HEK293T (cell line): ENCODE results near the gene HHLA2.

Source experiments
- ARNT ChIP-seq: fragments of 450-650 bp; IDR thresholded peaks from 2 replicates; pipeline ENCODE4 v1.6.1; 2017; ENCODE audit warnings: mild to moderate bottlenecking
- BHLHE40 ChIP-seq: fragments of 450-650 bp; IDR thresholded peaks from 2 replicates; pipeline ENCODE4 v1.6.1; 2016; ENCODE audit warnings: mild to moderate bottlenecking, moderate library complexity, borderline replicate concordance
- CTBP1 ChIP-seq: fragments of 450-650 bp; IDR thresholded peaks from 2 replicates; pipeline ENCODE4 v1.6.1; 2016; ENCODE audit warnings: borderline replicate concordance
- ELF4 ChIP-seq: fragments of 450-650 bp; IDR thresholded peaks from 2 replicates; pipeline ENCODE4 v1.6.1; 2017; ENCODE audit warnings: antibody characterized with exemption
- FOXK2 ChIP-seq: fragments of 450-650 bp; IDR thresholded peaks from 2 replicates; pipeline ENCODE4 v1.6.1; 2016; ENCODE audit warnings: mild to moderate bottlenecking
- FOXM1 ChIP-seq: fragments of 450-650 bp; IDR thresholded peaks from 2 replicates; pipeline ENCODE4 v1.6.1; 2017; ENCODE audit warnings: mild to moderate bottlenecking, borderline replicate concordance
- HDGF ChIP-seq: fragments of 450-650 bp; IDR thresholded peaks from 2 replicates; pipeline ENCODE4 v1.6.1; 2017; ENCODE audit warnings: antibody characterized with exemption, borderline replicate concordance
- L3MBTL2 ChIP-seq: fragments of 450-650 bp; conservative IDR thresholded peaks from 2 replicates; pipeline ENCODE4 v1.6.1; 2016; ENCODE audit warnings: mild to moderate bottlenecking
- LEF1 ChIP-seq: fragments of 450-650 bp; IDR thresholded peaks from 2 replicates; pipeline ENCODE4 v1.6.1; 2017; ENCODE audit warnings: mild to moderate bottlenecking, borderline replicate concordance
- NFRKB ChIP-seq: fragments of 450-650 bp; IDR thresholded peaks from 2 replicates; pipeline ENCODE4 v1.6.1; 2016; ENCODE audit warnings: mild to moderate bottlenecking, moderate library complexity
- SP1 ChIP-seq: fragments of 450-650 bp; IDR thresholded peaks from 2 replicates; pipeline ENCODE4 v1.6.1; 2017
- SUZ12 ChIP-seq: fragments of 450-650 bp; IDR thresholded peaks from 2 replicates; pipeline ENCODE4 v1.6.1; 2016; ENCODE audit warnings: mild to moderate bottlenecking
- ZNF384 ChIP-seq: fragments of 450-650 bp; IDR thresholded peaks from 2 replicates; pipeline ENCODE4 v1.6.1; 2016

DNA sequence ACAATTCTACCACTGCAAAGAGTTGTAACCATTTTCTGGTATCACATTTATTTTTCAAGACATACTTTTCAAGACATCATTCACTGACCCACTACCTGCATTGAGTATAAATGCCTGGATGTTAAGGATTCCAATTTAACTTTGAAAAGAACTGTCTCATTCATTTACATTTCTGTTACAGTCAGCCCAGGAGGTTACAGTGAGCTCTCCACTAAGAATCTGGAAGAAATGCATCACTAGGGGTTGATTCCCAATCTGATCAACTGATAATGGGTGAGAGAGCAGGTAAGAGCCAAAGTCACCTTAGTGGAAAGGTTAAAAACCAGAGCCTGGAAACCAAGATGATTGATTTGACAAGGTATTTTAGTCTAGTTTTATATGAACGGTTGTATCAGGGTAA, 81.0 kb downstream of the HHLA2 start:
- TF ChIP-seq SP1 (no peak), CTBP1 (no peak), ARNT (no peak), BHLHE40 (no peak), FOXK2 (no peak), FOXM1 (no peak), HDGF (no peak), ZNF384 (no peak), L3MBTL2 (no peak), NFRKB (no peak), ELF4 (no peak), LEF1 (no peak), SUZ12 (no peak)
